Rectal smooth muscle tissue (tissue), 1 donor: Measurements from ENCODE around the gene MDM4.

Experiments used
- H3K27ac ChIP-seq: one replicate; pipeline ENCODE4 v1.7.0; 2013; ENCODE audit warnings: low read depth, low read length, inconsistent platforms
- H3K27me3 ChIP-seq: one replicate; pipeline ENCODE4 v1.7.0; 2013; ENCODE audit warnings: low read length; ENCODE audit not compliant: control insufficient read depth, insufficient read depth
- H3K36me3 ChIP-seq: one replicate; pipeline ENCODE4 v1.7.0; 2013; ENCODE audit warnings: low read length; ENCODE audit not compliant: control insufficient read depth, insufficient read depth
- H3K4me1 ChIP-seq: one replicate; pipeline ENCODE4 v1.7.0; 2013; ENCODE audit warnings: low read length; ENCODE audit not compliant: control insufficient read depth, insufficient read depth
- H3K4me3 ChIP-seq: one replicate; pipeline ENCODE4 v1.7.0; 2013; ENCODE audit warnings: low read length
- H3K9ac ChIP-seq: one replicate; pipeline ENCODE4 v1.7.0; 2013; ENCODE audit warnings: low read length

MDM4 gene, protein sequence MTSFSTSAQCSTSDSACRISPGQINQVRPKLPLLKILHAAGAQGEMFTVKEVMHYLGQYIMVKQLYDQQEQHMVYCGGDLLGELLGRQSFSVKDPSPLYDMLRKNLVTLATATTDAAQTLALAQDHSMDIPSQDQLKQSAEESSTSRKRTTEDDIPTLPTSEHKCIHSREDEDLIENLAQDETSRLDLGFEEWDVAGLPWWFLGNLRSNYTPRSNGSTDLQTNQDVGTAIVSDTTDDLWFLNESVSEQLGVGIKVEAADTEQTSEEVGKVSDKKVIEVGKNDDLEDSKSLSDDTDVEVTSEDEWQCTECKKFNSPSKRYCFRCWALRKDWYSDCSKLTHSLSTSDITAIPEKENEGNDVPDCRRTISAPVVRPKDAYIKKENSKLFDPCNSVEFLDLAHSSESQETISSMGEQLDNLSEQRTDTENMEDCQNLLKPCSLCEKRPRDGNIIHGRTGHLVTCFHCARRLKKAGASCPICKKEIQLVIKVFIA

GRCh38 chr1:204516180-204516879, at the start of gene MDM4:
MDM4 (plus strand) TSS chr1:204516406; CDS start chr1:204525519, 9,113 bp downstream.
- Histone ChIP-seq H3K27me3 (no peaks in the 10 kb centered on the region), H3K4me3 (peak within 1 kb of the TSS; percentile 78), H3K9ac (peak within 1 kb of the TSS; percentile 87), H3K36me3 (no peaks in the 10 kb centered on the region), H3K4me1 (peaks cover 7% of the 10 kb centered on the region), H3K27ac (peak within 1 kb of the TSS; percentile 95)

- Histone ChIP-seq H3K4me1 (peaks cover 3% of the 10 kb centered on the region), H3K4me3 (no peak overlapping the region), H3K36me3 (peaks cover 25% of the 10 kb centered on the region), H3K9ac (no peak overlapping the region), H3K27me3 (no peaks in the 10 kb centered on the region), H3K27ac (no peak overlapping the region)
Observed at GRCh38 chr1:204466416-204467405, 49.5 kb upstream of the MDM4 start.

- Histone ChIP-seq H3K9ac (no peak overlapping the region), H3K27ac (no peak overlapping the region), H3K4me1 (peaks cover 3% of the 10 kb centered on the region), H3K4me3 (no peak overlapping the region), H3K36me3 (peaks cover 21% of the 10 kb centered on the region), H3K27me3 (no peaks in the 10 kb centered on the region)
Observed at GRCh38 chr1:204468206-204468605, 48.0 kb upstream of the MDM4 start.

DNA sequence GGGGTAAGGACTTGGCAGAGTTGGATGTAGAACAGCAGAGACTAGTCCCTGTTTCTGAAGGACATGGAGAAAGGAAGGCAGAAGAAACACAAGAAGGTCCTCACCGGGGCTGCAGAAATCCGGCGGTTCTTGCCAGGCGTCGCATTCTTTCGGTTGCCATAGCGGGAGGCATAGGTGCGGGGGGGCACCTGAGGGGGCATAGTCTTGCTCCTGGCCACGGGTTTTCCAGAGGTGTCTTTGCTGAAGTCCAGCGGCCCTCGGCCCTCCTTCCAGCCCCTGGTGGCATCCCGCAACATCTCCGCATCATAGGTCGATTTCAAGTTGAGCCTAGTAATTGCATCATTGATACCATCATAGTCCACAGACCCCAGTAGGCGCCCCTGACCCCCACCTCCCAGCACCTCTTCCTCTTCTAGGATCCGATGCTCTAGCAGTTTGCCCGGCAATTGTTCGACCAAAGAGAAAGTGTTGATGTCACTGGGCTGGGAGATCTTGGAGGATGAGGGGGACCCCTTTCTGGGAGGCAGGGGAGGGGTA, 47.4 kb upstream of the MDM4 start:
- Histone ChIP-seq H3K36me3 (peaks cover 21% of the 10 kb centered on the region), H3K27ac (no peak overlapping the region)

DNA sequence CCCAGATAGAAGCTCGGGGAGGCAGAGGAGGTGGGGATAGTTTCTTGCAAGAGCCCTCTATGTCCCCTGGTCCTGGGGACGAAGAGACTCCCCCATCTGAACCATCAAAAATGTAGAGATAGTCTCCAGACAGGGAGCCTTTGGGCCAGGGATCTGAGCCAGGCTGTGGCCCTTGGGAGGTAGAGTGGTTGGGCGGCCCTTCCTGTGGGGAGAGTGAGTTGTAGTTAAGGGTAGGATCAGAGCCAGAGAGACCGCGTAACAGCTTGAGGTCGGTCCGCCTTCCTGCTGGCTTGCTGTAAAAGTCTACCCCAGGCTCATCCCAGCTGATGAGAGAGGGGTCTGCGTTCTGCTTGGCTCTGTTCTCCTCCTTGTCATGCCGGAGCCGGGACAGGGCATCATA, 46.9 kb upstream of the MDM4 start:
- no peak overlapping the region for H3K4me3 ChIP-seq
- H3K27me3 ChIP-seq: no peaks in the 10 kb centered on the region
- H3K36me3 ChIP-seq: peaks cover 21% of the 10 kb centered on the region
- H3K9ac ChIP-seq: no peak overlapping the region
- H3K27ac ChIP-seq: no peak overlapping the region
- H3K4me1 ChIP-seq: peaks cover 3% of the 10 kb centered on the region

More for the DNA sequence above, 47.4 kb upstream of the MDM4 start:
- H3K4me1 ChIP-seq: peaks cover 3% of the 10 kb centered on the region
- H3K9ac ChIP-seq: no peak overlapping the region
- H3K27me3 ChIP-seq: no peaks in the 10 kb centered on the region
- H3K4me3 ChIP-seq: no peak overlapping the region

DNA sequence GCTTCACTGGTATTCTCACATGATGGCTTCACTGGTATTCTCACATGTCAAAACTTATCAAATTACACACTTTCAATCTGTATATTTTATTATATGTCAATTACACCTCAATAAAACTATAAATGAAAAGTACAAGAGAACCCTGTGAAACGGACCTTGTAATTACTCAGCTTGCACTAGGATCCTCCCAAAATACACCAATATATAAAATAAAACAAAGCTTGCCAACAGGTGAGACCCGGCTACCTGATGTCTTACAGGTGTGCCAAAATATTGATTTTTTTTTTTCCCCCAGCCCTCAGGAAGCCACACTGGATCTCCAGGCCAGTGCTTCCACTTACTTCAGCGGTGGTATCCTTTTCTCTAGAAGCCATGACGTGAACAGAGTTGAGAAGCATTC, 44.5 kb upstream of the MDM4 start:
- H3K27ac ChIP-seq: no peak overlapping the region
- H3K4me1 ChIP-seq: no peaks in the 10 kb centered on the region
- H3K9ac ChIP-seq: no peak overlapping the region

DNA sequence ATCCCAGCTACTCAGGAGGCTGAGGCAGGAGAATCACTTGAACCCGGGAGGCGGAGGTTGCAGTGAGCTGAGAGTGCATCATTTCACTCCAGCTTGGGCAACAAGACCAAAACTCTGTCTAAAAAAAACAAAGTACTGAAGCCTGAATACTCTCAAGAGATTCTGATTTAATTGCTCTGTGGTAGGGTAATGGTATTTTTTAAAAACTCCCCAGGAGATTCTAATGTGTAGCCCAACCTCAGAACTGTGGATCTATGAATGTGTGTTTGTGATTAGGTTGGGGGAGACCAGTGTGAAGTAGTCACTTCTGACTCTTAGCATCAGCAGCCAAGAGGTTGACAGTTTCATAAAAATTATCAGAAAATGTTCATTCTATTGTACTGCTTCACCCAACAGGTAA, 43.5 kb upstream of the MDM4 start:
- Histone ChIP-seq H3K27ac (no peak overlapping the region), H3K4me3 (no peak overlapping the region), H3K4me1 (peaks cover 4% of the 10 kb centered on the region), H3K27me3 (no peaks in the 10 kb centered on the region), H3K36me3 (peaks cover 15% of the 10 kb centered on the region), H3K9ac (no peak overlapping the region)

More for the DNA sequence above, 44.5 kb upstream of the MDM4 start:
- H3K36me3 ChIP-seq: peaks cover 18% of the 10 kb centered on the region
- no peak overlapping the region for H3K4me3 ChIP-seq
- no peaks in the 10 kb centered on the region for H3K27me3 ChIP-seq

DNA sequence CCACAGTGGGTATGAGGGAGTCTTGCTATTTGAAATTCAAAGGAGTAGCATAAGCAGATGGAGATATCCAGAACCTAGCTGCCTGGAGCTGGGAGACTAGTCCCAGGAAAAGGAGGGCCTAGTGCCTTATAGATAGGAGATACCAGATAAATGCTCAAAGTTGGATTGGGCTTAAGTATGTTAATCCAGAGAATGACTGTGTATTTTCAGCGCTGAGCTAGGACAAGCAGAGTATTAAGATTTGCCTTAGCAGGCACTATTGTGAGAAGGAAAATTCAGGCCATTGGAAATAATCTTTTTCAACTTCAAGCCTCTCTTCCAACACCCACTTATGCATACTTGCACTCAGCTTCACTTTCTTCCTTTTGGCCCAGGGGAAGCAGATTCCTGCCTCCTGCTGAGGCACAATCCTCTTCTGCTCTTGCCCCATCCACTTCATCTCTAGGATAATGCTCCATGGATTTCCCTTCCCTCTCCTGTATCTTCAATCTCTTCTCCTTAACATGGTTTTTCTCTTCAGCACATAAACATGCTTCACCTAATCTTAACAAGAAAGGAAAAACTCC, 42.7 kb upstream of the MDM4 start:
- Histone ChIP-seq H3K27ac (no peak overlapping the region), H3K9ac (no peak overlapping the region), H3K27me3 (no peaks in the 10 kb centered on the region), H3K4me1 (peaks cover 11% of the 10 kb centered on the region), H3K4me3 (no peak overlapping the region), H3K36me3 (peaks cover 10% of the 10 kb centered on the region)

DNA sequence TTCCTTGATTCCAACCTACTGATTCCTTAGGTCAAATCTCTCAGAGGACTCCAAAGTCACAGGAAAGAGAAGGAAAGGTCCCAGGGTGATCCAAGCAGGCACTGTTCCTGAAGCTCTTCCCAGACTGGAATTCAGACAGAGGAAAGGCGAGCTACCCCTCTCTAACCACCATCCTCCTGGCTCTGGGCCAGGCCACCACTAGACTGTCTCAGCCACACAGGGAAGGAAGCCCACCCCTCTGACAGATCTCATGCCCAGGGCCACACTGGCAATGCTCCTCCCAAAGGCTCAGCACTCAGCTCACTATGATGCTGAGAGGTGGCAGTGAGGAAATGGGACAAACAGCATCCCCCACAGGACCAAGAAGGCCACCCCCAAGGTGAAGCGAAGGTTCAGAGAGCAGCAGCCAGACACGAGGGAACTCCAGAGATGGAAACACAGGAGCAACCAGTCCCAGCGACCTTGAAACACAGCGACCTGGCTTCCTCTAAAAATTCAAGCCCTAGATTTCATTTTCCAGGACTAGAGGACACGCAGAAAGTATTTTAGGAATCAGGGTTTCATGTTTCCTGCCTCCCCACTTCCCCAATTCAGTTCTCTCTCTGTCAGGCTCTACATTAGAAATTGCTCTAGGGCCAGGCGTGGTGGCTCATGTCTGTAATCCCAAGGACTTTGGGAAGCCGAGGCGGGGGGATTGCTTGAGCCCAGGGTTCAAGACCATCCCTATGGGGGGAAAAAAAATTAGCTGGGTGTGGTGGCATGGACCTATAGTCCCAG, 40.4 kb upstream of the MDM4 start:
- no peak overlapping the region for H3K9ac ChIP-seq
- peaks cover 3% of the 10 kb centered on the region for H3K36me3 ChIP-seq
- no peaks in the 10 kb centered on the region for H3K27me3 ChIP-seq
- peaks cover 11% of the 10 kb centered on the region for H3K4me1 ChIP-seq
- no peak overlapping the region for H3K4me3 ChIP-seq
- H3K27ac ChIP-seq: no peak overlapping the region

GRCh38 chr1:204476563-204476962, 39.6 kb upstream of the MDM4 start:
- Histone ChIP-seq H3K27me3 (no peaks in the 10 kb centered on the region), H3K36me3 (peaks cover 3% of the 10 kb centered on the region), H3K4me1 (peaks cover 11% of the 10 kb centered on the region), H3K9ac (no peak overlapping the region), H3K4me3 (no peak overlapping the region), H3K27ac (no peak overlapping the region)
